ENCODE results near the gene OR10C1. TPM values are rescaled to one million over a fixed set of nuclear protein-coding genes. Genes with fewer than 3 reads are reported as not detected.

Gene OR10C1
- total RNA-seq, 1 experiment from 2014 or later, result not detected

DNA sequence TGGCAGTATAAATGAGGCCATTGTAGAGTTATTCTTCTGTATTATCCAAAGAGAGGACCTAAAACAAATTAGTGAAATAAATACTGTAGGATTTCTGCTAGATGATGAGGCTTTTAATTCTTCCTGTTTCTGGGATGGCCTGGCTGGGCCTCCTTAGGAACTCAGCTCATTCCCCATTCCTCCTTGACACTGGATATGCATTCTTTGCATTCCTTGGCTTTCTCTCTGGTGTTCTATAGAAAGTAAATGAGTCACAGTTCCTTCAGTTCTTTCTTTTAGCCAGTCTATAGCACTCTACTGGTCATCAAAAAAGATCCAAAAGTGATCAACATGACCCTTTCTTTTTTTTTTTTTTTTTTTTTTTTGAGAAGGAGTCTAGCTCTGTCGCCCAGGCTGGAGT is 8.6 kb downstream of the OR10C1 start:
- Mint-ChIP-seq H3K4me3 (no peak overlapping the region), H3K9me3 (peaks cover 13 to 15% of the 10 kb centered on the region in 2 experiments), H3K27me3 (ENCODE audit: low read depth) (no peaks in the 10 kb centered on the region; the same call in 1 of the 2 replicates), H3K27ac (no peak overlapping the region; a peak in 1 of 7 replicates), H3K4me1 (peaks cover 20 to 22% of the 10 kb centered on the region in 2 experiments), H3K36me3 (ENCODE audit: insufficient read depth in 1 of 3, low read depth in 3 of 3) (peaks cover 0 to 20% (median 6%) of the 10 kb centered on the region in 3 experiments; a peak in 4 of 7 replicates)
- Histone ChIP-seq H3K27ac (ENCODE audit: insufficient read length, low read depth, low read length) (no peak overlapping the region), H2BK12ac (ENCODE audit: insufficient read length, low read depth, low read length) (no peak overlapping the region), H3K4ac (ENCODE audit: low read depth, low read length) (no peak overlapping the region), H3K9ac (ENCODE audit: extremely low read depth, insufficient read length, low read length) (no peak overlapping the region), H4K20me1 (ENCODE audit: control insufficient read depth, insufficient read depth, insufficient read length) (no peaks in the 10 kb centered on the region), H3T11ph (ENCODE audit: low read length) (no peak overlapping the region), H3K23me2 (ENCODE audit: insufficient read length, low read depth, low read length, poor library complexity, severe bottlenecking) (no peaks in the 10 kb centered on the region), H3K79me2 (ENCODE audit: insufficient read depth, low read length) (no peaks in the 10 kb centered on the region), H3K56ac (ENCODE audit: insufficient read length, low read depth, low read length) (no peak overlapping the region), H4K91ac (ENCODE audit: insufficient read length, low read depth, low read length) (no peak overlapping the region), H3K14ac (ENCODE audit: insufficient read depth, low read length) (no peak overlapping the region), H3K79me1 (ENCODE audit: insufficient read depth, low read depth, low read length, poor library complexity, severe bottlenecking) (no peaks in the 10 kb centered on the region), H3K9me3 (ENCODE audit: control insufficient read depth, low read depth, low read length) (no peaks in the 10 kb centered on the region), H3K4me1 (ENCODE audit: insufficient read depth, low read length) (peaks cover 6% of the 10 kb centered on the region; the same call in 1 of the 2 replicates), H3K18ac (ENCODE audit: insufficient read length, low read depth, low read length) (no peak overlapping the region), H4K5ac (ENCODE audit: insufficient read length, low read depth, low read length) (no peak overlapping the region), H4K8ac (replicated peaks; ENCODE audit: insufficient read length, low read depth, low read length) (no peak overlapping the region), H2BK20ac (ENCODE audit: low read depth, low read length, poor library complexity, severe bottlenecking) (no peak overlapping the region), H3K27me3 (ENCODE audit: insufficient read depth, low read length) (no peaks in the 10 kb centered on the region), H2AK5ac (ENCODE audit: insufficient read length, low read length) (no peak overlapping the region), H2BK120ac (ENCODE audit: low read depth, low read length, poor library complexity, severe bottlenecking) (no peak overlapping the region), H2BK15ac (ENCODE audit: low read depth, low read length) (no peak overlapping the region), H2AFZ (ENCODE audit: low read length) (no peak overlapping the region), H2BK5ac (ENCODE audit: insufficient read length, low read length) (no peak overlapping the region), H3K4me2 (ENCODE audit: insufficient read depth, insufficient read length, low read length) (no peak overlapping the region), H3K23ac (ENCODE audit: insufficient read length, low read depth, low read length) (no peak overlapping the region)
- no CpG with 5 or more reads among the region's 1 CpG for WGBS (ENCODE audit: extremely low coverage, insufficient read length, low lambda C conversion rate)
- no peak for DNase-seq
- TF ChIP-seq, protein P1, sequence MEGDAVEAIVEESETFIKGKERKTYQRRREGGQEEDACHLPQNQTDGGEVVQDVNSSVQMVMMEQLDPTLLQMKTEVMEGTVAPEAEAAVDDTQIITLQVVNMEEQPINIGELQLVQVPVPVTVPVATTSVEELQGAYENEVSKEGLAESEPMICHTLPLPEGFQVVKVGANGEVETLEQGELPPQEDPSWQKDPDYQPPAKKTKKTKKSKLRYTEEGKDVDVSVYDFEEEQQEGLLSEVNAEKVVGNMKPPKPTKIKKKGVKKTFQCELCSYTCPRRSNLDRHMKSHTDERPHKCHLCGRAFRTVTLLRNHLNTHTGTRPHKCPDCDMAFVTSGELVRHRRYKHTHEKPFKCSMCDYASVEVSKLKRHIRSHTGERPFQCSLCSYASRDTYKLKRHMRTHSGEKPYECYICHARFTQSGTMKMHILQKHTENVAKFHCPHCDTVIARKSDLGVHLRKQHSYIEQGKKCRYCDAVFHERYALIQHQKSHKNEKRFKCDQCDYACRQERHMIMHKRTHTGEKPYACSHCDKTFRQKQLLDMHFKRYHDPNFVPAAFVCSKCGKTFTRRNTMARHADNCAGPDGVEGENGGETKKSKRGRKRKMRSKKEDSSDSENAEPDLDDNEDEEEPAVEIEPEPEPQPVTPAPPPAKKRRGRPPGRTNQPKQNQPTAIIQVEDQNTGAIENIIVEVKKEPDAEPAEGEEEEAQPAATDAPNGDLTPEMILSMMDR (conservative IDR thresholded peaks at IDR 0.05), result no peak
